Ascending aorta (tissue), 2 donors: ENCODE measurements around the gene MSI2. TPM values are rescaled to one million over a fixed set of nuclear protein-coding genes. Genes with fewer than 3 reads are reported as not detected.

Source experiments
- DNase-seq, 2 donors: peaks; one replicate each; pipeline ENCODE4 v3.0.0-alpha.2; 2019; ENCODE audit warnings: low spot score in 2 of 2
- H3K27ac ChIP-seq, 2 donors: fragments of 200-600 bp; sonication (generic); one replicate each; pipeline ENCODE4 v1.5.1; 2016 to 2017; ENCODE audit warnings: mild to moderate bottlenecking in 1 of 2
- H3K27me3 ChIP-seq: fragments of 200-600 bp; sonication (generic); one replicate; pipeline ENCODE4 v1.5.1; 2017
- H3K36me3 ChIP-seq, 2 donors: fragments of 200-600 bp; sonication (generic); one replicate each; pipeline ENCODE4 v1.5.1; 2016
- H3K4me1 ChIP-seq, 2 donors: fragments of 200-600 bp; sonication (generic); one replicate each; pipeline ENCODE4 v1.5.1; 2016 to 2017; ENCODE audit warnings: mild to moderate bottlenecking in 1 of 2
- H3K4me3 ChIP-seq, 2 donors: fragments of 200-600 bp; sonication (generic); one replicate each; pipeline ENCODE4 v1.5.1; 2016 to 2017; ENCODE audit warnings: mild to moderate bottlenecking in 1 of 2
- H3K9me3 ChIP-seq, 2 donors: fragments of 200-600 bp; sonication (generic); one replicate each; pipeline ENCODE4 v1.5.1; 2016
- CTCF ChIP-seq, 3 experiments: fragments of 200-600 bp in 2 of 3; fragments of 450-650 bp in 1 of 3; sonication (generic) in 2 of 3; IDR thresholded peaks; one replicate each; pipeline ENCODE4 v1.5.1; 2016 to 2019; ENCODE audit warnings: antibody characterized with exemption in 3 of 3, mild to moderate bottlenecking in 1 of 3, moderate library complexity in 1 of 3
- intact Hi-C: fragments of 100-400 bp; cut with DNase I; formaldehyde crosslinking; loops from one replicate; pipeline ENCODE4 v1.15.1; 2023
- total RNA-seq: library from RNA; depleted of rRNA; stranded (reverse); fragments of >200 nt; gene quantifications from one replicate; pipeline ENCODE4 v1.1.0, GENCODE V29; 2016

The MSI2 gene
- total RNA-seq, 1 donor from 2014 or later = 11.7 TPM

GRCh38 chr17:57513569-57513968 is 257.2 kb downstream of the MSI2 start:
- no peaks in the 10 kb centered on the region for H3K27me3 ChIP-seq
- intact Hi-C loops = no loop called here
- H3K36me3 ChIP-seq = no peaks in the 10 kb centered on the region

GRCh38 chr17:57514614-57515013 is 258.3 kb downstream of the MSI2 start:
- Histone ChIP-seq H3K27ac (no peak overlapping the region), H3K9me3 (no peaks in the 10 kb centered on the region), H3K27me3 (no peaks in the 10 kb centered on the region), H3K36me3 (no peaks in the 10 kb centered on the region), H3K4me1 (no peaks in the 10 kb centered on the region), H3K4me3 (no peak overlapping the region)
- intact Hi-C loops = no loop called here
- TF ChIP-seq CTCF (IDR thresholded peaks at IDR 0.05) = no peak
- no peak for DNase-seq

More at GRCh38 chr17:57513569-57513968, 257.2 kb downstream of the MSI2 start:
- no peak overlapping the region for H3K27ac ChIP-seq
- H3K9me3 ChIP-seq = no peaks in the 10 kb centered on the region
- no peak for DNase-seq
- TF ChIP-seq CTCF (IDR thresholded peaks at IDR 0.05) = no peak
- no peaks in the 10 kb centered on the region for H3K4me1 ChIP-seq
- H3K4me3 ChIP-seq = no peak overlapping the region

- no peaks in the 10 kb centered on the region for H3K27me3 ChIP-seq
- no peak for TF ChIP-seq CTCF (IDR thresholded peaks at IDR 0.05)
- no peak overlapping the region for H3K4me3 ChIP-seq
- intact Hi-C loops = no loop called here
- no peaks in the 10 kb centered on the region for H3K4me1 ChIP-seq
- no peaks in the 10 kb centered on the region for H3K36me3 ChIP-seq
- H3K9me3 ChIP-seq = no peaks in the 10 kb centered on the region
- no peak for DNase-seq
- no peak overlapping the region for H3K27ac ChIP-seq
Measured at GRCh38 chr17:57515662-57516211, 259.4 kb downstream of the MSI2 start.

GRCh38 chr17:57516290-57517230 is 260.2 kb downstream of the MSI2 start:
- no peak overlapping the region for H3K27ac ChIP-seq
- TF ChIP-seq CTCF (IDR thresholded peaks at IDR 0.05) = no peak
- H3K4me1 ChIP-seq = no peaks in the 10 kb centered on the region
- no peaks in the 10 kb centered on the region for H3K27me3 ChIP-seq
- H3K4me3 ChIP-seq = no peak overlapping the region
- no peaks in the 10 kb centered on the region for H3K36me3 ChIP-seq
- H3K9me3 ChIP-seq = no peaks in the 10 kb centered on the region
- intact Hi-C loops = no loop called here
- no peak for DNase-seq

GRCh38 chr17:57517273-57517631 is 260.9 kb downstream of the MSI2 start:
- no peaks in the 10 kb centered on the region for H3K4me1 ChIP-seq
- no peak for TF ChIP-seq CTCF (IDR thresholded peaks at IDR 0.05)
- no peaks in the 10 kb centered on the region for H3K27me3 ChIP-seq
- H3K9me3 ChIP-seq = no peaks in the 10 kb centered on the region
- DNase-seq = no peak
- intact Hi-C loops = no loop called here
- no peaks in the 10 kb centered on the region for H3K36me3 ChIP-seq
- H3K4me3 ChIP-seq = no peak overlapping the region
- H3K27ac ChIP-seq = no peak overlapping the region
